NCI-H128 (cell line): ENCODE measurements around the gene ST6GALNAC3.
"Not testable (repeated sequence)": the region's sequence is repeated elsewhere in the genome, so short reads cannot be mapped to it uniquely, and the experiment has no call there.

Experiments
- DNase-seq: peaks from one replicate; lab custom pipeline; 2025; ENCODE audit not compliant: unreplicated experiment; lab: John Stamatoyannopoulos, UW

Gene ST6GALNAC3

DNA sequence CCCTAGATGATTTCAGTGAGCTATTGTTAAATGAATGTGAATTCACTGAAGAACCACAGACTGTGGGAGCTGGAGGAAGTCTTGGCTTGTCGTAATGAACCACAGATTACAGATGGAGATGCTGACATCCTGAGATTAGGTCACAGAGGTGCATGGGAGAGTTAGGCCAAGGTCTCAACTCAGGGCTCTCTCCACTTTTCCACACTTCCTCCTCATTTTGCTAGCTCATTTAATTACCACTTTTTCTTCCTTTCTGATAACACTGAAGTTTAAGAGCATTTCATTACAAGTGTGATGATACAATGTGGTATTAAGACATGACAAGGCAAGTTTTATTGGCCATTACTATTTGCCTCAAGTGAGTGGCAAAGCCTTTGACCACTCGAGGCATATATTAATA lies 30.8 kb downstream of the ST6GALNAC3 start:
- no peak for DNase-seq

DNA sequence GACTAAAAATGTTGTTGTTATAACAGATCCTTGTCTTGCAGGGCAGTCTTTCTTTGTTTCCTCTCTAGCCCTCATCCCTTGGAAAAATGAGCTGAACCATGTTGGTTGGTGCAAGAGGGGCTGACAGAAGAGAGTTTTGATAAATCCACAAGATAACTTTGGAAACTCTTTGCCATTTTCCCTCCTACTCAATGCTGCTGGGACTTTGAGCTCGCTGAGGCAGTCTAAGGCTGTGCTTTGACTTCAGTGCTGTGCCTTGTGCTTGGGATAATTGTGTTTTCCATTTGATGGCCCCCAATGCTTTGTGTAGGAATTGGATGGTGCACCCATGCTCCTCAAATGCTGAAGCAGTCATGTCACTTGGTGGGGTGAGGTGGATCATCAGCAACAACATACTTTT lies 31.7 kb downstream of the ST6GALNAC3 start:
- no peak for DNase-seq

DNA sequence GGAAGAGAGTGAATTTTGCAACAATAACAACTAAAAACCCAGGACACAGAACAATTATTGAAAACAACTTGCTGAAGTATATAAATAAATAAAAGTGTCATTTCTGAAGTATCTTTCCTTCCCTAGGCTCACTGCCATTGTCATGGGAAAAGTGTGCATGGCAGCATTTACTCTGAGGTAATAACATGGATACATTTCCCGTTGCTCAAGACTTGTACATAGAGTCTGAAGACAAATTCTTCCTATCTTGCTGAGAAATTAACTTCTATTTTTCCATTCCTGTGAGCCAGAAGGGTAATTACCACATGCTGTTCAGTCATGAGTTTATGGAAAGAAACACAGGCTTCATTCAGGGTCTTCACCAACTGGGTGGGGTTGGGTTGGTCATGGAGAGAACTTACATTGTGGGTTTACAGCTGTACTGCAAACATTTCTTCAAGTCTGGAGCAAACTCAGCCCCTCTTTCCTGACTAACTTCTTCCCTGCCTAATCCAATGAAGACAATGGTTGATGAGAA lies 32.2 kb downstream of the ST6GALNAC3 start:
- DNase-seq = no peak

DNA sequence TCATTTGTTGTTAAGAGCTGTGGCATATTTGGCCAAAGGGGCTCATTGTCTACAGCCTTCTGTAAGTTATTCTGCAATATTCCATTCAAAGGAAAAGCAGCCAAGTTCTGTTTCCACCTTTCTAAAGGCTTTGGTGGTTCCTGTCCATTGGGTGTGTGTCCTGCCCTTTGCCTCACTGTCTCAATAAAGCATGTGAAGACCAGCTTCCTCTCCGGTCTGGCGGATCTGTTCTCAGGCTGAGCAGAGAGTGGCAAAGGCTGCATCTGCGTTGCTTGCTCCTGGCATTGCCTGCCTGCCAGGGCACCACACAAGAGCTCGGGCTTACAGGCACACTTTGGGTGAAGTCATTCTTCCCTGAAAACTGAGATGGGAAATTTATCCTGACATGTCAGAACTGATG lies 34.9 kb downstream of the ST6GALNAC3 start:
- DNase-seq = no peak

DNA sequence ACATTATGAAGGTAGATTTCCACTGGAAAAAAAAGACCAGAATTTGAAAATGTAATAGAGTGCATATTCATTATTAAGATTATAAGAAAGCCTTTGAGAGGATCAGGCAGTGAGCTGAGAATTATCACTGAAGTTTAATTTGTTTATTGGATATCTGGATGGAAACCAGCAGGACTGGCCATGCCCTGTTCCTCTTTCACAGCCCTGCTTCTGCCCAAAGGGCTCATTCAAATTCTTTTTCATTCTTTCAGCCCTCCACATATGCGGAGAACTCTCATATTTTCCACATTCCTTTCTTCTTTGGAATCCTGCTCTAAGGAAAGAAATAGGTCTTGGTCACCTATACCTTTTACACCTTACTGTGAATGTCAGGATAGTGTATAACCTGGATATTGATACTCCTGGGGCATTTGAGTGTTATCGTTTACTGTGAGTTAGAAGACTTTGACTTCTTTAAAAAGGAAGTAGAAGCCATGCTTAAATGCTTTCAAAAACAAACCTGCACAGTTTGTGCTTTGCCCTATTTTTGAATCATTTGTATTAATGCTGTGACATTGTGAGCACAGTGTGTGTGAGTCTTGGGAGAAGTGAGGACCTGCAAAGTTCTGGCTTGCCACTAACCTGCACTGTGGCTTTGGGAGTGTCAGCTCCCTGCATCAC lies 35.5 kb downstream of the ST6GALNAC3 start:
- no peak for DNase-seq

DNA sequence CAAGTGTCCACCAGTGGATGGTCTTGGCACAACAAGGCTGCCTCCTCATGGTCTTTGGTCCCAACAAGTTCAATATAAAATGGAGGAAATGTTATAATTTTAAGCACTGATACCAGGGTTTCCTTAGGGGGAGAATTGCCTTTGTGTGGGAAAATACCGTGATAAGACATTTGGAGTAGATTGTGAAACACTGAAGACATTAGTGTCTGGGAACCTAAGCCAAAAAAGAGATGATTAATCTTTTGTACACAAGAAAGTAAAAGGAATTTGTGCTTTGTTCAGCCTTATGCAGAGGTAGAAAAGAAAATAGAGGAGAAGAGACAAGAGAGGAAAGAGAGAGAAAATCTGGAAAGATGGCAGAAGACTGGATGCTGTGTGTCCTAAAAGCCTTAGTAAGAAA lies 36.1 kb downstream of the ST6GALNAC3 start:
- DNase-seq = no peak

DNA sequence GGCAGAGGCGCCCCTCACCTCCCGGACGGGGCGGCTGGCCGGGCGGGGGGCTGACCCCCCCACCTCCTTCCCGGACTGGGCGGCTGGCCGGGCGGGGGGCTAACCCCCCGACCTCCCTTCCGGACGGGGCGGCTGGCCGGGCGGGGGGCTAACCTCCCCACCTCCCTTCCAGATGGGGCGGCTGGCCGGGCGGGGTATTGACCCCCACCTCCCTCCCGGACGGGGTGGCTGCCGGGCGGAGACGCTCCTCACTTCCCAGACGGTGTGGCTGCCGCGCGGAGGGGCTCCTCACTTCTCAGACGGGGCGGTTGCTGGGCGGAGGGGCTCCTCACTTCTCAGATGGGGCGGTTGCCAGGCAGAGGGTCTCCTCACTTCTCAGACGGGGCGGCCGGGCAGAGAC lies 37.8 kb downstream of the ST6GALNAC3 start:
- DNase-seq = not testable (repeated sequence)

DNA sequence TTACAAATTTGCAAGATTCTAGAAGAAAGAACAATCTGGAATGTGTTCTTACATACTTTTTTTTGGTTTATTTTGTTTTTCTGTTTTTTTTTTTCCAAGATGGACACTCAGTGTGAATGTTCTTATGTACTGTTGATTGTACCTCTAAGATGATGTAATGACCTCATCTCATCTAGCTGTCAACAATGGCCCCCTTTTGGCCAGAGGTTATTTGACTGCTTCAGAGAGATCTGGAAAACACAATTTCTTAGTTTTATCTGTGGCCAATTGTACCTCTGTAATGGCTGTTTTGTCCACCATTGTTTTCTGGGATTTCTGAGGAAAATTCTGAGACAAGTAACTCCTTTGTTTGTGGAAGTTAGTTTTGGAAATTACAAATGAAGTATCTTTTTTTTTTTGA lies 38.9 kb downstream of the ST6GALNAC3 start:
- no peak for DNase-seq

DNA sequence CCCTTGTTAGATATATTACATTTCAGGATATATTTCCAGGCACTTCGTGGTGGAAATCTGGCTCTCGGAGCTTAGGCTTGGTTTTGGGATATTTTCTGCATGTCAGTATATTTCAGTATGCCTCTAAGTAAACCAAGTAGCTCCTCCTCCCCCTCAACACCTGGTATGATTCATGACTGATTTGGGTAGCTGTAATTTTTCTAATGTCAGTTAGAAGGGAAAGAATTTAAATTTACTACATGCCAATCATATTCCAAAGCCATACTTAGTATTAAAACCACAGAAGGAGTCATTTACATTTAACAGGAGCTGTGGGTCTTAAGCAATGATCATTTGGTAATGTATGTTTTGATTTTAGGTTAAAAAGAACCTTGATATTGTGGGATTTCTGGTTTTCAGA lies 40.6 kb downstream of the ST6GALNAC3 start:
- no peak for DNase-seq

DNA sequence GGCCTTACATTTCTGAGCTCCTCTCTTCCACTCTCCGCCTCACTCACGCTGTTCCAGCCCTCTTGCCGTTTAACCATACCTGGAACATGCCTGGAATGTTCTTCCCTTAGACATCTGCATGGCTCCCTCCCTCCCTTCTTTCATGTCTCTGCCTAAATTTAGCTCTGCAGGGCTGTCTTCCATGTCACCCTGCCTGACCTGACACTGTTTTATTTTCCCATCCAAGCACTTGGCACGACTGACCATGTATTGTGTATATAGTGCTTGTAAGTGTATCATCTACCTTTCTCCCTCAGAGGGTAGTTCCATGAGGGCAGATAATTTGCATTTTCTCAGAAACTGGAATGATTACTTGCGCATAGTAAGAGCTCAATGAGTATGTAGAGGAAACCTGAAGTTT lies 47.3 kb downstream of the ST6GALNAC3 start:
- DNase-seq = no peak

DNA sequence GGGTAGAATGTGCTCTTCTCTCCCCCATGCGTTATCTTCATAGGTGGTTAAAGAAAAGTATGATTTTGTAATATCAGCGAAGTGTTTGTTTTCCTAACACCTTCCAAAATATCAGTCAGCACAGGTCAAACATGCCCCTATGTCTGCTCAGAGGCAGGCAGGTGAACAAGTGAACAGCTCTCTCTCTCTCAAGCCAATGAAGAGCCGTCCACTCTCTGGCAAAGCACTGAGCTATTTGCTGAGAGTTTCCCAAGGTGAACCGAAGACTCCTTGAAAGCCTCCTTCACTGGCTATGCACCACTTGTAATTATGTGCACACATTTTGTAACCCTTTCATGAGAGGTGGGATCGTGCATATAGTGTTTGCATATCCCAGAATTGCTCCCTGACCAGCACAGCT lies 47.7 kb downstream of the ST6GALNAC3 start:
- no peak for DNase-seq

DNA sequence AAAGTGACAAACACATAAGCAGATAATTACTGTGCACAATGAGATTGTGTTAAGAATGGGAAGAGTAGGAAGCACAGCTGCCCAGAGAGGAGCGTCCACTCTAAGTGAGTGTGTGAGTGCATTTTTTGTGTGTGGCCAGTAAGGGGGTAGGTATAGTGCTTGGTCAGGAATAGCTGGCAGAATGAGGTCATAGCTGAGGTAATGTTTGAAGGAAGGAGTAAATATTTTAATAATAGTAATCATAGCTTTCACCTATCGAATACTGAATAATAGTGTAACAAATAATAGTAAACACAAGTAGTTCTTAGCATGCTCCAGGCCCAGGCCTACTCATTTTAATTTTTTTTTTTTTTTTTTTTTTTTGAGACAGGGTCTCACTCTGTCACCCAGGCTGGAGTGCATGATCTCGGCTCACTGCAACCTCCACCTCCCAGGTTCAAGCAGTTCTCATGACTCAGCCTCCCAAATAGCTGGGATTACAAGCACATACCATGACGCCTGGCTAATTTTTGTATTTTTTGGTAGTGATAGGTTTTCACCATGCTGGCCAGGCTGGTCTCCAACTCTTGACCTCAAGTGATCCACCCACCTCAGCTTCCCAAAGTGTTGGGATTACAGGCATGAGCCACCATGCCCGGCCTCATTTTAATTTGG lies 49.0 kb downstream of the ST6GALNAC3 start:
- not testable (repeated sequence) for DNase-seq

DNA sequence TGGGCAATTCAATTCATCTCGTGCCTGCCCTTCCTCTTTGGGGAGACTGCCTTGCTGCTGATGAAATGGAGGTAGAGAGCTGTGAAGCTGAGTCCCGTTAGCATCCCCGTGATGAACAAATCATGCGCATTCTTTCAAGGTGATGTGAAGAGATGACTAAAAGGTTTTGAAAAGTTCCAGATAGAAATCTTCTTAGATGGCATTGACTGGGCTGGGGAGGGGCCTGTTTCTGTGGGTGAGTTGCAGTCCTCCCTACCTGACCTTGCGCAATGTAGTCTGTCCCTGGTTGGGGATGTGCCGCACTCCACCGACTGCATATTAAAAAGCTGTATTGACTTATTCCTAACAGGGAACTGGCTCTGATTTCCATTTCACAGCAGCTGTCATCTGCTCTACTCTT lies 49.6 kb downstream of the ST6GALNAC3 start:
- no peak for DNase-seq

DNA sequence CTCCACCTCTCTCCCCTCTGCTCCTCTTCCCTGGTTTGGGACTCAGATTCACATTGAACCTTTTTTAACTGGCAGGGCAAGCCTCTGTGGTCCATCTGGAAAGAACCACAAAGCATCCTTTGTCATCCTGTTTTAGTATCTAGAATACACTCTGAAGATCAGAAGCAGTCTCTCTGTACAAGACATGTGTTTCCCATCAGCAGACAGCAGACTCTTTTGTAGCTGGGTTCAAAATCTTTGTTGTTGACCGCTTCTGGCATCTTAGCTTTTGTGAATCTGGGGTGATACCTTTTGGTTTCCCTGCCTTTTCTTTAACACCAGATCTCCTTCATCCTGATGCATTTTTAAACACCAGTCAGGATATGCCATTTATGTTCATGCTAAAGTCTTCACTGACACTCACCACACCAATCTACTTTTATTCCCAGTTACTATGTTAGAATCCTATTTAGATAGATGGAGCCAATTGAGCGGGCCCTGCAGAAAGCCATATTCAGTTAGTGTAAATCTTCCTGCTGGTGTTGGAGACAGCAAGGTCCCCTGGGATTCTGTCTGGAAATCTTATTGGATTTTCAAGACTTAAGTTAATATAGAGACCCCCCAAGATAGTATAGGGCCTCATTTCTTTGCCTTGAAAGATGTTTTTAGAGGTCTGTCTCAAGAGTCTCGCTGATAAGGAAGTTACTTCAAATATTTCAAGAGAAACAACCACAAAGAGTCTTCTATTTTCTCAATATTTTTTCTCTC lies 51.1 kb downstream of the ST6GALNAC3 start:
- DNase-seq = no peak

DNA sequence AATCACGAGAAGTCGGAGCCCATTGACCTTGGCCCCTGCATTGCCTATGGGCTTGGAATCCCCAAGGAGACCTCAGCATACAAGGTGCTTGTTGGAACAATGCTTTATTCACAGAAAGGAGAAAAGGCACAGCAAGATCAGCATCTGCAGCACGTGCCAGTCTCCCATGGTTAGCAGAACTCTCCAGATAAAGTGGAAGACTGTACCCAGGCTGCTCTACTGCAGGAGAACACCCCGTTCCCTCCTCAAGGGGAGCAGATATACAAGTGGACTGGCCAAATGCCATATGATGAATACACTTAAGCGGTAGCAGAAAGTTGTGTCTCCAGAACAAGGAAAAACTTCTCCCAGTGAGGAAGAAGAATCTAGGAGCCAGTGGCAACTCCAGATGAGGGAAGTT lies 53.5 kb downstream of the ST6GALNAC3 start:
- no peak for DNase-seq

DNA sequence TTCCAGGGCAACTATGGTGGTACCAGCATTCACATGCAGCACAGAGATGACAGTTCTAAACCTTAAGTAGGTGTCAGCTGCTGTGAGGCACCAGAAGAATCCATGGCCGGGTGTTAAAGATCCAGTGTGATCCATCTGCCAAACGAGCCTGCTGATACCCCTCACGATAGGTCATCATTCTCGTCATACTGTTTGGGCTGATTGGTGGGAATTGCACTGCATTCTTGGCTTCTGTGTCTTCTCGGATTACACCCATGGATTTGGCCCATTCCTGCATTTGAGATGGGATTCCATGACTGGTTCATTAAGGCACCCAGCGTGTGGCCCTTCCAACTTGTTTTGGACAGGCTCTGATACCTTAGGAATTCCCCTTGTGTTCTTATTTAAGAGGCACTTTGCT lies 55.2 kb downstream of the ST6GALNAC3 start:
- DNase-seq = no peak

DNA sequence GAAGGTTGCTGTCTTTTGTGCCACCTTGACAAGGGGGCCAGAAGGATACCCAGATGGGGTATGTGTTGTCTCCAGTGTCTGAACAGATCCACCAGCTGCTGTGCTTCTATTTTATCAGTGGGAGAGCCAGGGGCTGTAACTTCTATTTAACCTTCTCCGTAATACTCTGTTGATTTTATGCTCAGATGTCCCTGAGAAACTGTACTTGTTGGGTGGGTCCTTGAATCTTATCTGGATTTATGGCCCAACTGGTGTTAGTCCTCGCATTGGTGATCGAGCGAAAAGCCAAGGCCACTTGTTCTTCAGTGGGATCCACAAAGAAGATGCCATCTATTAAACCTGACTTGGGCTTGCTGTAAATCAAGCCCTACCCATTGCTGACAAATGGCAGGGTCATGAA lies 56.4 kb downstream of the ST6GALNAC3 start:
- no peak for DNase-seq

DNA sequence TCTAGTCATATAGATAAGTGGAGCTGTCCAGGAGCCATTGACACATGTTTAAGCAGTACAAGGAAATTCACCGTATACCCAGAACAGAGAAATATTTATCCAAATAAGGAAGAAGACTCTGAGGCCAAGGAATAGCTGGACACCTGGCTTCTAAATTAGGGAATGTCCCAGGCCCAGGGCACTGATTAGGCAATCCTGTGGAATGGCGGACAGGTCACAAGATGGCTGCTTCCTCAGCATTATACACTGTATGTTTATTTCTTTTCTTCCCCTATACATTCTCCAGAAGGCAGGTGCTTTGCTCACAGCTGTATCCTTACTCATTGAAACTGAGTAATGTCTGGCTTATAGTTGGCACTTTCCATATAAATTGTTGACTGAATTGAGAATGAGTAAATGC lies 59.4 kb downstream of the ST6GALNAC3 start:
- no peak for DNase-seq

DNA sequence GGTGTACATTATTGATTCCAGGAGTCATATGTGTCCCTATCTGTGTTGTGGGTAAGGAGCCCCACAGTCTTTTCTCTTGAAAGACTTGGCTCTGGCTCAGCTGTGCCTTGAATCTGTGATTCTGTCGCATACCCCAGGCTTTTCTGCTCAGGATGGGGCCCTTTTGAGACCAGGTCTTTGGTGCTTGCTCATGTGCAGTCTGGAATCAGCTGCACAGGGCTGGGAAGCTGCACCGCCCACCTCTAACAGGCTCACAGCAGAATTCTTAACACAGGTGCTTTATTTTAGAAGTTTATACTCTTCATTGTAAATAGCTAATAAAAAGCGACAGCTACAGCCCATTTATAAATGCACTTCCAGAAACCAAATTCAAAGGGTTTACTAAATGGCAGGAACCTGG lies 61.3 kb downstream of the ST6GALNAC3 start:
- no peak for DNase-seq

DNA sequence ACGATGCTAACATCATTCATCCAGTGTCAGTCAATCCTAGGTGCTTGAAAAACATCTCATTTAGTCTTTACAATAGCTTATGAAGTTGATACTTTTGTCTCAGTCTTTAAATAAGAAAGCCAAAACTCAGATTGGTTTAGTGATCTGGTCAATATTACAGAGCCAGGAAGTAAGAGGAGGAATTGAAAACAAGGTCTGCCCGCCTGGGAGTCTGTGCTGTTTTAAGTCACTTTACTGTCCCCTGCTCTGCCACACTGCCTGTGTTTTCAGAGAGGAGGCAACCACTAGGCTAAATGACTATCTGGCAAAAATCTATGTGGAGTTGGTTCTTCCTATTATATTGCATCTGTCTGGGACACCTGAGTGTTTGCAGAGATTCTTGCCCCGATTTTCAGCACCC lies 62.3 kb downstream of the ST6GALNAC3 start:
- no peak for DNase-seq

DNA sequence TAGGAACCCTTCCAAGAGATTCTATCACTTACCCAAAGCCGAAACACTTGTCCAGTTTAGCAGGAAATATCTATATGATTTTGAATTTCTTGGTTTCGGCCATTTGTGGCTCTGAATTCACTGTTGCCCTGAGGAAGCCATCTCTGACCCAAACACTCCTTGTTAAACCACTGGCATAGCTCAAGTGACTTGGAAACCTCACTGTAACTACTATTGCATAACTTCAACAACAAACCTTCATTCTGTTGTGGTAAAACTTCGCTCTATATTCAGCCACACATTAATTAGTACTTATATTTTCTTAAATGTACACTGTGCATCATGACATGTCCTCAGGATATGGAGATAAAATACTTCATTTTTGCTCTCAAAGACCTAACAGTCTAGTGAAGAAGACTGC lies 63.2 kb downstream of the ST6GALNAC3 start:
- no peak for DNase-seq

DNA sequence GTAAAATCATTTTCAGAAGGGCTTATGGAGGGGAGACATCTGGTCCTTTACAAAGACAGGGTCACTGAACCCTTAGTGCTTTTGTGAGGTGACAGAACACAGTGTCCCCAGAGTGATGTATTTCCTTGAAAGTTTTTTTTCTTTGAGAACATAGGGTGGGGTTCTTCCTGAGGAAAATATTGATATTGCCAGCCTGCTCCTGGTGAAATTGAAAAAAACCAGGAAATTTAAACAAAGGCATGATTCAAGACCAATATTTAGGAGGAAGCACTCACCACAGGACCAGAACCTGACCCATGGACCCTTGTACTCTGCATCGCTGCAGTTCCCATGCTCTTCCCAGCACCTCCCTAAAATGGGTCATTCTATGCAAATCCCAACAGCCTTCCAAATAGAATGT lies 63.7 kb downstream of the ST6GALNAC3 start:
- DNase-seq = no peak
